Suprapubic skin (tissue), 4 donors: Measurements from ENCODE around the gene GRID1.

Experiments
- POLR2A ChIP-seq, 2 donors: fragments of 450-650 bp; IDR thresholded peaks; one replicate each; pipeline ENCODE4 v1.6.1; 2017; ENCODE audit warnings: antibody characterized with exemption in 2 of 2, mild to moderate bottlenecking in 2 of 2, moderate library complexity in 2 of 2
- POLR2AphosphoS5 ChIP-seq, 3 donors: sonication (generic); formaldehyde crosslinking; IDR thresholded peaks; one replicate each; pipeline ENCODE4 v1.6.1; 2017; ENCODE audit warnings: antibody characterized with exemption in 3 of 3
- TF ChIP-seq, protein P1 (sequence below), 2 donors: fragments of 200-600 bp in 1 of 2; fragments of 450-650 bp in 1 of 2; sonication (generic) in 1 of 2; IDR thresholded peaks; one replicate each; pipeline ENCODE4 v1.5.1; 2016 to 2019; ENCODE audit warnings: antibody characterized with exemption in 2 of 2, mild to moderate bottlenecking in 1 of 2, moderate library complexity in 1 of 2

DNA sequence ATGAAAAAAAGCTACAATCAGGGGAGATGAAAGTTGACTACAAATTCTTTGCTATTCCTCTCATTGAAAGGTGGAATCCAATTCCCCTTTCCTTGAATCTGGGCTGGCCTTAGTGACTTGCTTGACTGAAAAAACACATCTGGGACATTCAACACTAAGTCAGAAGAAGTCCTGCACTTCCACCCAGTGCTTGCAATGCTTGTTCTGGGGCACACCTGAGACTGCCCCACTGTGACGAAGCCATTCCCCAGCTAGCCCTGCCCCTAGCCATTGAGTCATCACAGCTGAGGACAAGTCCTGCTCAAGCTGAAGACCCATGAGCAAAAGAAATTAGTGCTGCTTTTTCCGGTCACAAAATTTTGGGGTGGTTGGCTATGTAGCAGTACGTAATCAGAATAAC, 19.2 kb upstream of the GRID1 start:
- TF ChIP-seq, protein P1, sequence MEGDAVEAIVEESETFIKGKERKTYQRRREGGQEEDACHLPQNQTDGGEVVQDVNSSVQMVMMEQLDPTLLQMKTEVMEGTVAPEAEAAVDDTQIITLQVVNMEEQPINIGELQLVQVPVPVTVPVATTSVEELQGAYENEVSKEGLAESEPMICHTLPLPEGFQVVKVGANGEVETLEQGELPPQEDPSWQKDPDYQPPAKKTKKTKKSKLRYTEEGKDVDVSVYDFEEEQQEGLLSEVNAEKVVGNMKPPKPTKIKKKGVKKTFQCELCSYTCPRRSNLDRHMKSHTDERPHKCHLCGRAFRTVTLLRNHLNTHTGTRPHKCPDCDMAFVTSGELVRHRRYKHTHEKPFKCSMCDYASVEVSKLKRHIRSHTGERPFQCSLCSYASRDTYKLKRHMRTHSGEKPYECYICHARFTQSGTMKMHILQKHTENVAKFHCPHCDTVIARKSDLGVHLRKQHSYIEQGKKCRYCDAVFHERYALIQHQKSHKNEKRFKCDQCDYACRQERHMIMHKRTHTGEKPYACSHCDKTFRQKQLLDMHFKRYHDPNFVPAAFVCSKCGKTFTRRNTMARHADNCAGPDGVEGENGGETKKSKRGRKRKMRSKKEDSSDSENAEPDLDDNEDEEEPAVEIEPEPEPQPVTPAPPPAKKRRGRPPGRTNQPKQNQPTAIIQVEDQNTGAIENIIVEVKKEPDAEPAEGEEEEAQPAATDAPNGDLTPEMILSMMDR (IDR thresholded peaks at IDR 0.05), result no peak
- TF ChIP-seq POLR2AphosphoS5 (IDR thresholded peaks at IDR 0.05), result no peak
- no peak for TF ChIP-seq POLR2A (IDR thresholded peaks at IDR 0.05)
